Measurements from ENCODE around the gene SZT2. TPM values are rescaled to one million over a fixed set of nuclear protein-coding genes. Genes with fewer than 3 reads are reported as not detected.
"Not testable (repeated sequence)": the region's sequence is repeated elsewhere in the genome, so short reads cannot be mapped to it uniquely, and the experiment has no call there.

The SZT2 gene
- total RNA-seq, 1 experiment from 2014 or later, result 31.3 TPM

GRCh38 chr1:43488165-43488564 is 98.5 kb downstream of the SZT2 start:
- Histone ChIP-seq H3K9me3 (ENCODE audit: low read length) (peaks cover 7% of the 10 kb centered on the region), H3K4me3 (ENCODE audit: low read length) (no peak overlapping the region), H3K27me3 (ENCODE audit: low read length) (no peaks in the 10 kb centered on the region)

GRCh38 chr1:43491061-43491460 is 101.4 kb downstream of the SZT2 start:
- H2AFZ ChIP-seq (ENCODE audit: low read length), result no peak overlapping the region
- H3K9me2 ChIP-seq (replicated peaks; ENCODE audit: insufficient read depth, low read length), result no peaks in the 10 kb centered on the region
- no peak overlapping the region for H3K27ac ChIP-seq (ENCODE audit: low read length)

More at GRCh38 chr1:43488165-43488564, 98.5 kb downstream of the SZT2 start:
- Histone ChIP-seq H2AFZ (ENCODE audit: low read length) (no peak overlapping the region), H3K4me1 (ENCODE audit: low read length) (no peaks in the 10 kb centered on the region), H3K36me3 (ENCODE audit: insufficient read depth, low read length) (no peaks in the 10 kb centered on the region), H3K9me2 (replicated peaks; ENCODE audit: insufficient read depth, low read length) (no peaks in the 10 kb centered on the region), H4K20me1 (ENCODE audit: insufficient read depth, low read depth, low read length) (no peaks in the 10 kb centered on the region), H3K9ac (ENCODE audit: low read length) (no peak overlapping the region), H3K4me2 (ENCODE audit: low read depth, low read length, poor library complexity, severe bottlenecking) (no peak overlapping the region), H3K27ac (ENCODE audit: low read length) (no peak overlapping the region), H3K79me2 (ENCODE audit: low read length) (no peaks in the 10 kb centered on the region)
- DNase-seq, result no peak

GRCh38 chr1:43492826-43493225 is 103.1 kb downstream of the SZT2 start:
- Histone ChIP-seq H3K36me3 (ENCODE audit: insufficient read depth, low read length) (no peaks in the 10 kb centered on the region), H3K27me3 (ENCODE audit: low read length) (no peaks in the 10 kb centered on the region), H3K4me2 (ENCODE audit: low read depth, low read length, poor library complexity, severe bottlenecking) (no peak overlapping the region), H3K27ac (ENCODE audit: low read length) (no peak overlapping the region), H3K4me3 (ENCODE audit: low read length) (no peak overlapping the region), H4K20me1 (ENCODE audit: insufficient read depth, low read depth, low read length) (no peaks in the 10 kb centered on the region), H2AFZ (ENCODE audit: low read length) (no peak overlapping the region), H3K4me1 (ENCODE audit: low read length) (no peaks in the 10 kb centered on the region), H3K9ac (ENCODE audit: low read length) (no peak overlapping the region), H3K9me3 (ENCODE audit: low read length) (peaks cover 6% of the 10 kb centered on the region), H3K9me2 (replicated peaks; ENCODE audit: insufficient read depth, low read length) (no peaks in the 10 kb centered on the region), H3K79me2 (ENCODE audit: low read length) (no peaks in the 10 kb centered on the region)
- no peak for DNase-seq

More at GRCh38 chr1:43491061-43491460, 101.4 kb downstream of the SZT2 start:
- DNase-seq, result no peak
- Histone ChIP-seq H3K36me3 (ENCODE audit: insufficient read depth, low read length) (no peaks in the 10 kb centered on the region), H3K9ac (ENCODE audit: low read length) (no peak overlapping the region), H3K9me3 (ENCODE audit: low read length) (peaks cover 7% of the 10 kb centered on the region), H3K27me3 (ENCODE audit: low read length) (no peaks in the 10 kb centered on the region), H3K4me3 (ENCODE audit: low read length) (no peak overlapping the region), H3K4me2 (ENCODE audit: low read depth, low read length, poor library complexity, severe bottlenecking) (no peak overlapping the region), H4K20me1 (ENCODE audit: insufficient read depth, low read depth, low read length) (no peaks in the 10 kb centered on the region), H3K79me2 (ENCODE audit: low read length) (no peaks in the 10 kb centered on the region), H3K4me1 (ENCODE audit: low read length) (no peaks in the 10 kb centered on the region)

- Histone ChIP-seq H3K9me2 (replicated peaks; ENCODE audit: insufficient read depth, low read length) (no peaks in the 10 kb centered on the region), H3K9ac (ENCODE audit: low read length) (no peak overlapping the region), H4K20me1 (ENCODE audit: insufficient read depth, low read depth, low read length) (no peaks in the 10 kb centered on the region)
Observed at GRCh38 chr1:43493661-43494450, 104.2 kb downstream of the SZT2 start.

GRCh38 chr1:43495204-43495603 is 105.5 kb downstream of the SZT2 start:
- H4K20me1 ChIP-seq (ENCODE audit: insufficient read depth, low read depth, low read length), result no peaks in the 10 kb centered on the region
- no peak overlapping the region for H2AFZ ChIP-seq (ENCODE audit: low read length)
- no peaks in the 10 kb centered on the region for H3K9me2 ChIP-seq (replicated peaks; ENCODE audit: insufficient read depth, low read length)
- no peaks in the 10 kb centered on the region; the same call in 1 of the 2 replicates for H3K9me3 ChIP-seq (ENCODE audit: low read length)
- H3K9ac ChIP-seq (ENCODE audit: low read length), result no peak overlapping the region
- H3K4me3 ChIP-seq (ENCODE audit: low read length), result no peak overlapping the region
- H3K36me3 ChIP-seq (ENCODE audit: insufficient read depth, low read length), result no peaks in the 10 kb centered on the region
- no peaks in the 10 kb centered on the region for H3K27me3 ChIP-seq (ENCODE audit: low read length)
- no peaks in the 10 kb centered on the region for H3K4me1 ChIP-seq (ENCODE audit: low read length)
- H3K4me2 ChIP-seq (ENCODE audit: low read depth, low read length, poor library complexity, severe bottlenecking), result no peak overlapping the region
- no peak for DNase-seq
- H3K27ac ChIP-seq (ENCODE audit: low read length), result no peak overlapping the region
- H3K79me2 ChIP-seq (ENCODE audit: low read length), result no peaks in the 10 kb centered on the region

More at GRCh38 chr1:43493661-43494450, 104.2 kb downstream of the SZT2 start:
- Histone ChIP-seq H3K79me2 (ENCODE audit: low read length) (no peaks in the 10 kb centered on the region), H3K27me3 (ENCODE audit: low read length) (no peaks in the 10 kb centered on the region), H3K9me3 (ENCODE audit: low read length) (no peaks in the 10 kb centered on the region; the same call in 1 of the 2 replicates), H3K4me2 (ENCODE audit: low read depth, low read length, poor library complexity, severe bottlenecking) (no peak overlapping the region), H3K36me3 (ENCODE audit: insufficient read depth, low read length) (no peaks in the 10 kb centered on the region), H3K4me1 (ENCODE audit: low read length) (no peaks in the 10 kb centered on the region), H3K27ac (ENCODE audit: low read length) (no peak overlapping the region), H3K4me3 (ENCODE audit: low read length) (no peak overlapping the region), H2AFZ (ENCODE audit: low read length) (no peak overlapping the region)
- DNase-seq, result no peak

- no peak overlapping the region for H2AFZ ChIP-seq (ENCODE audit: low read length)
- no peaks in the 10 kb centered on the region for H3K27me3 ChIP-seq (ENCODE audit: low read length)
- no peaks in the 10 kb centered on the region for H3K9me2 ChIP-seq (replicated peaks; ENCODE audit: insufficient read depth, low read length)
- no peaks in the 10 kb centered on the region for H3K9me3 ChIP-seq (ENCODE audit: low read length)
- H3K36me3 ChIP-seq (ENCODE audit: insufficient read depth, low read length), result no peaks in the 10 kb centered on the region
- no peak overlapping the region for H3K4me2 ChIP-seq (ENCODE audit: low read depth, low read length, poor library complexity, severe bottlenecking)
- no peaks in the 10 kb centered on the region for H3K4me1 ChIP-seq (ENCODE audit: low read length)
- no peak overlapping the region for H3K9ac ChIP-seq (ENCODE audit: low read length)
- no peak for DNase-seq
- H4K20me1 ChIP-seq (ENCODE audit: insufficient read depth, low read depth, low read length), result no peaks in the 10 kb centered on the region
- no peak overlapping the region for H3K27ac ChIP-seq (ENCODE audit: low read length)
- H3K4me3 ChIP-seq (ENCODE audit: low read length), result no peak overlapping the region
- H3K79me2 ChIP-seq (ENCODE audit: low read length), result no peaks in the 10 kb centered on the region
Observed at GRCh38 chr1:43499898-43500297, 110.2 kb downstream of the SZT2 start.

- not testable (repeated sequence) for H3K9ac ChIP-seq (ENCODE audit: low read length); H3K4me3 ChIP-seq (ENCODE audit: low read length); H3K79me2 ChIP-seq (ENCODE audit: low read length); H3K27me3 ChIP-seq (ENCODE audit: low read length); H3K36me3 ChIP-seq (ENCODE audit: insufficient read depth, low read length); DNase-seq; H3K9me2 ChIP-seq (replicated peaks; ENCODE audit: insufficient read depth, low read length); H3K4me2 ChIP-seq (ENCODE audit: low read depth, low read length, poor library complexity, severe bottlenecking); H3K9me3 ChIP-seq (ENCODE audit: low read length); H2AFZ ChIP-seq (ENCODE audit: low read length); H3K27ac ChIP-seq (ENCODE audit: low read length); H4K20me1 ChIP-seq (ENCODE audit: insufficient read depth, low read depth, low read length); H3K4me1 ChIP-seq (ENCODE audit: low read length)
Observed at GRCh38 chr1:43501806-43502205, 112.1 kb downstream of the SZT2 start.

GRCh38 chr1:43503534-43503933 is 113.8 kb downstream of the SZT2 start:
- Histone ChIP-seq H3K27ac (ENCODE audit: low read length) (no peak overlapping the region), H3K79me2 (ENCODE audit: low read length) (no peaks in the 10 kb centered on the region), H3K4me3 (ENCODE audit: low read length) (no peak overlapping the region), H4K20me1 (ENCODE audit: insufficient read depth, low read depth, low read length) (no peaks in the 10 kb centered on the region), H3K4me2 (ENCODE audit: low read depth, low read length, poor library complexity, severe bottlenecking) (no peak overlapping the region), H3K9me3 (ENCODE audit: low read length) (no peaks in the 10 kb centered on the region), H3K36me3 (ENCODE audit: insufficient read depth, low read length) (no peaks in the 10 kb centered on the region), H3K4me1 (ENCODE audit: low read length) (no peaks in the 10 kb centered on the region), H3K9ac (ENCODE audit: low read length) (no peak overlapping the region), H2AFZ (ENCODE audit: low read length) (no peak overlapping the region), H3K9me2 (replicated peaks; ENCODE audit: insufficient read depth, low read length) (no peaks in the 10 kb centered on the region), H3K27me3 (ENCODE audit: low read length) (no peaks in the 10 kb centered on the region)
- DNase-seq, result no peak
